HEK293T (cell line): ENCODE measurements around the gene TAF11L2.
"Not testable (repeated sequence)": the region's sequence is repeated elsewhere in the genome, so short reads cannot be mapped to it uniquely, and the experiment has no call there.

Experiments
- CTCF ChIA-PET: fragments of 350-600 bp; formaldehyde crosslinking; extraction: SDS; loops from one replicate; lab custom pipeline; 2021; ENCODE audit warnings: antibody characterized with exemption, inconsistent platforms; lab: Yijun Ruan, JAX
- POLR2A ChIA-PET: fragments of 350-600 bp; formaldehyde crosslinking; extraction: SDS; loops from one replicate; lab custom pipeline; 2020; ENCODE audit warnings: antibody characterized with exemption, inconsistent platforms; lab: Yijun Ruan, JAX
- DNase-seq: peaks from one replicate; pipeline ENCODE4 v3.0.0; 2012; ENCODE audit warnings: mixed read lengths; ENCODE audit errors: extremely low spot score
- BHLHE40 ChIP-seq: fragments of 450-650 bp; IDR thresholded peaks from 2 replicates; pipeline ENCODE4 v1.6.1; 2016; ENCODE audit warnings: mild to moderate bottlenecking, moderate library complexity, borderline replicate concordance
- FOXM1 ChIP-seq: fragments of 450-650 bp; IDR thresholded peaks from 2 replicates; pipeline ENCODE4 v1.6.1; 2017; ENCODE audit warnings: mild to moderate bottlenecking, borderline replicate concordance
- HDGF ChIP-seq: fragments of 450-650 bp; IDR thresholded peaks from 2 replicates; pipeline ENCODE4 v1.6.1; 2017; ENCODE audit warnings: antibody characterized with exemption, borderline replicate concordance
- LEF1 ChIP-seq: fragments of 450-650 bp; IDR thresholded peaks from 2 replicates; pipeline ENCODE4 v1.6.1; 2017; ENCODE audit warnings: mild to moderate bottlenecking, borderline replicate concordance
- SUZ12 ChIP-seq: fragments of 450-650 bp; IDR thresholded peaks from 2 replicates; pipeline ENCODE4 v1.6.1; 2016; ENCODE audit warnings: mild to moderate bottlenecking
- TF ChIP-seq, protein P1 (sequence below): fragments of 450-650 bp; IDR thresholded peaks from 2 replicates; pipeline ENCODE4 v1.6.1; 2016

TAF11L2 gene

GRCh38 chr5:17497446-17497845, 585 bp upstream of the TAF11L2 start:
- POLR2A ChIA-PET: no interaction called here
- TF ChIP-seq, protein P1, sequence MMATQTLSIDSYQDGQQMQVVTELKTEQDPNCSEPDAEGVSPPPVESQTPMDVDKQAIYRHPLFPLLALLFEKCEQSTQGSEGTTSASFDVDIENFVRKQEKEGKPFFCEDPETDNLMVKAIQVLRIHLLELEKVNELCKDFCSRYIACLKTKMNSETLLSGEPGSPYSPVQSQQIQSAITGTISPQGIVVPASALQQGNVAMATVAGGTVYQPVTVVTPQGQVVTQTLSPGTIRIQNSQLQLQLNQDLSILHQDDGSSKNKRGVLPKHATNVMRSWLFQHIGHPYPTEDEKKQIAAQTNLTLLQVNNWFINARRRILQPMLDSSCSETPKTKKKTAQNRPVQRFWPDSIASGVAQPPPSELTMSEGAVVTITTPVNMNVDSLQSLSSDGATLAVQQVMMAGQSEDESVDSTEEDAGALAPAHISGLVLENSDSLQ: no peak
- TF ChIP-seq SUZ12: no peak
- no peak for TF ChIP-seq LEF1
- no peak for TF ChIP-seq HDGF
- CTCF ChIA-PET: no interaction called here
- no peak for DNase-seq

DNA sequence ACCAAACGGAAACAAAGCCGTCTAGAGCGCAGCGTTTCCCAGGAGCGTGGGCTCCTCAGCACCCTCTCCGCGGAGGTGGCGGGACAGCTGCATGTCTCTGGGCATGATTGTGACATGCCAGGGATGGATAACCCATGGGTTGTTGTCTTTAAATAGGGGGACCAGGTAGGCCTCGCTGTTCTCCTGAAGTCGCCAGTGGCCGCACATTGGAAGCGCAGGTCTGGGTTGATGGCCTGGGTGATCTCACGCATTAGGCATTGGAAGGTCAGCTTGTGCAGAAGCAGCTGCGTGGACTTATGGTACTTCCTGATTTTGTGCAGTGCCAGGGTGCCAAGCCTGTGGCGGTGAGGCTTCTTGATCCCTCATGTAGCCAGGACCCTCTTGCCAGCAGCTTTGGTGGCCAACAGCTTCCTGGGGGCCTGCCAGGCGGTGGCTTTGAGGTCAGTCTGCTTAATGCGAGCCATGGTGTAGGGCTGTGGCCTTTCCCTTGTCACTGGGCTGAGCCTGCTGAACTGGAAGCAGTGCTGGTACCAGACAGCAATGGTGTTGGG, 13.8 kb downstream of the TAF11L2 start:
- no peak for DNase-seq
- CTCF ChIA-PET: no interaction called here
- no peak for TF ChIP-seq BHLHE40
- no peak for TF ChIP-seq FOXM1
- POLR2A ChIA-PET: no interaction called here

- POLR2A ChIA-PET, CTCF ChIA-PET, DNase-seq: not testable (repeated sequence)
Observed at GRCh38 chr5:17517526-17517925, 19.5 kb downstream of the TAF11L2 start.

GRCh38 chr5:17518067-17518466, 20.0 kb downstream of the TAF11L2 start, which contains the start of gene TAF11L3:
Gene TAF11L3, plus strand, starts transcription at chr5:17518367.
- POLR2A ChIA-PET, CTCF ChIA-PET, DNase-seq: not testable (repeated sequence)

GRCh38 chr5:17519508-17519907, 21.5 kb downstream of the TAF11L2 start:
- DNase-seq, POLR2A ChIA-PET, CTCF ChIA-PET: not testable (repeated sequence)

- POLR2A ChIA-PET, CTCF ChIA-PET, DNase-seq: not testable (repeated sequence)
Observed at GRCh38 chr5:17521501-17521900, 23.5 kb downstream of the TAF11L2 start, which contains the start of gene TAF11L4. Gene TAF11L4, plus strand, starts transcription at chr5:17521801.

GRCh38 chr5:17524935-17525334, 26.9 kb downstream of the TAF11L2 start, which contains the start of gene TAF11L5:
Gene TAF11L5, plus strand, starts transcription at chr5:17525235.
- POLR2A ChIA-PET, CTCF ChIA-PET, DNase-seq: not testable (repeated sequence)

DNA sequence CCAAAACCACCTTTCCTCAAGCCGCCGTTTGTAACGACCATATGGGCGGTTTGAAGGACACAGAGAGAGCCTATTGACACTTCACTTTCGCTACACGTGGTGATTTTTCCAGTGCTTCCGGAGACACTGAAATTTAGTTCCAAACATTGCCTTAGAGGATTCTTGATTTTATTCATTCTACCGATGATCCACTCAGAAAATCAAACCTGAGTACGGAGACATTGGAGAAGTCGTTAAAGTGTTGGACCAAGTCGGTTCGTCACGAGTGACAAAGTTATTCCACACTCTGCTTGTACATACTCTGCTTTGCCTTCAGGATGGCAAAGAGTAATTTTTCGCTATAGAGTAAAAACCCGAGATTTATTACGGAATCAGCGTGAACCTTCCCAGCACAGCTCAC, 28.5 kb downstream of the TAF11L2 start:
- DNase-seq, POLR2A ChIA-PET, CTCF ChIA-PET: not testable (repeated sequence)

- CTCF ChIA-PET, POLR2A ChIA-PET: not testable (repeated sequence)
Observed at GRCh38 chr5:17528369-17528768, 30.3 kb downstream of the TAF11L2 start, which contains the start of gene TAF11L6. Gene TAF11L6, plus strand, starts transcription at chr5:17528669.

More at GRCh38 chr5:17528369-17528768, 30.3 kb downstream of the TAF11L2 start, which contains the start of gene TAF11L6:
- DNase-seq: not testable (repeated sequence)
